Osteoblast (primary cell): ENCODE measurements around the gene KCTD11. TPM values are rescaled to one million over a fixed set of nuclear protein-coding genes. Genes with fewer than 3 reads are reported as not detected.
"Not testable (repeated sequence)": the region's sequence is repeated elsewhere in the genome, so short reads cannot be mapped to it uniquely, and the experiment has no call there.

Source experiments
- DNase-seq: peaks from one replicate; pipeline ENCODE4 v3.0.0; 2011; ENCODE audit warnings: low spot score, mixed read lengths; ENCODE audit not compliant: insufficient read length; ENCODE audit errors: missing footprints
- H2AFZ ChIP-seq: 2 replicates; pipeline ENCODE4 v1.6.0; 2011; ENCODE audit warnings: mild to moderate bottlenecking, low read length
- H3K27ac ChIP-seq: 2 replicates; pipeline ENCODE4 v1.5.1; 2011; ENCODE audit warnings: mild to moderate bottlenecking, low read depth, low read length, moderate library complexity
- H3K27me3 ChIP-seq: 2 replicates; pipeline ENCODE4 v1.6.0; 2012; ENCODE audit warnings: mild to moderate bottlenecking, control low read depth, inconsistent platforms, low read length, moderate library complexity; ENCODE audit not compliant: insufficient read depth
- H3K36me3 ChIP-seq: 2 replicates; pipeline ENCODE4 v1.5.1; 2011; ENCODE audit warnings: mild to moderate bottlenecking, low read length, control low read depth, moderate library complexity; ENCODE audit not compliant: insufficient read depth
- H3K4me1 ChIP-seq: 2 replicates; pipeline ENCODE4 v1.5.1; 2011; ENCODE audit warnings: mild to moderate bottlenecking, low read length, control low read depth, moderate library complexity; ENCODE audit not compliant: insufficient read depth
- H3K4me2 ChIP-seq: 2 replicates; pipeline ENCODE4 v1.6.0; 2011; ENCODE audit warnings: mild to moderate bottlenecking, low read length; ENCODE audit not compliant: insufficient read depth
- H3K4me3 ChIP-seq: fragments of 200-600 bp; sonication (generic); 3 replicates; pipeline ENCODE4 v1.5.1; 2012; ENCODE audit warnings: mild to moderate bottlenecking, low read length, inconsistent platforms; ENCODE audit not compliant: insufficient read depth
- H3K79me2 ChIP-seq: 2 replicates; pipeline ENCODE4 v1.6.0; 2012; ENCODE audit warnings: mild to moderate bottlenecking, low read length, control low read depth, inconsistent platforms; ENCODE audit not compliant: insufficient read depth
- H3K9me3 ChIP-seq: 2 replicates; pipeline ENCODE4 v1.5.1; 2011; ENCODE audit warnings: low read depth, low read length, control low read depth
- H4K20me1 ChIP-seq: 2 replicates; pipeline ENCODE4 v1.6.0; 2012; ENCODE audit warnings: mild to moderate bottlenecking, low read length, control low read depth; ENCODE audit not compliant: insufficient read depth
- CTCF ChIP-seq: IDR thresholded peaks from 2 replicates; pipeline ENCODE4 v1.5.1; 2011; ENCODE audit warnings: mild to moderate bottlenecking, low read depth, low read length, moderate library complexity; ENCODE audit errors: extremely low read depth
- total RNA-seq: library from RNA; depleted of rRNA; stranded (reverse); fragments of >200 nt; gene quantifications from 2 replicates; pipeline ENCODE4 v1.2.3, GENCODE V29; 2012

KCTD11 gene
- total RNA-seq, 1 donor: 11.9 TPM

- TF ChIP-seq CTCF: no peak
- Histone ChIP-seq H3K36me3 (no peaks in the 10 kb centered on the region), H3K4me2 (no peak overlapping the region), H4K20me1 (no peaks in the 10 kb centered on the region), H3K4me3 (no peak overlapping the region), H3K27me3 (peaks cover 26% of the 10 kb centered on the region), H3K9me3 (no peaks in the 10 kb centered on the region), H2AFZ (no peak overlapping the region), H3K27ac (no peak overlapping the region), H3K4me1 (peaks cover 3% of the 10 kb centered on the region), H3K79me2 (no peaks in the 10 kb centered on the region)
- DNase-seq: no peak
These were observed 16.9 kb upstream of the KCTD11 start for GRCh38 chr17:7334938-7335538.

- H3K4me2 ChIP-seq, H3K27ac ChIP-seq, H2AFZ ChIP-seq, H3K36me3 ChIP-seq, H3K4me3 ChIP-seq, H4K20me1 ChIP-seq, H3K9me3 ChIP-seq, DNase-seq, H3K79me2 ChIP-seq, H3K4me1 ChIP-seq: not testable (repeated sequence)
- H3K27me3 ChIP-seq: peaks cover 26% of the 10 kb centered on the region
These were observed 16.2 kb upstream of the KCTD11 start for GRCh38 chr17:7335765-7336164.

- Histone ChIP-seq H3K27me3 (peaks cover 34% of the 10 kb centered on the region), H3K9me3 (no peaks in the 10 kb centered on the region), H3K27ac (no peak within 1 kb of the TSS), H4K20me1 (no peaks in the 10 kb centered on the region), H3K4me2 (no peak within 1 kb of the TSS), H3K79me2 (no peaks in the 10 kb centered on the region), H3K4me1 (no peaks in the 10 kb centered on the region), H2AFZ (no peak within 1 kb of the TSS), H3K4me3 (no peak within 1 kb of the TSS), H3K36me3 (no peaks in the 10 kb centered on the region)
- peak; percentile 27 for DNase-seq
- no peak for TF ChIP-seq CTCF
These were observed 15.5 kb upstream of the KCTD11 start, which contains the start of gene ACAP1 for GRCh38 chr17:7336240-7337175. Gene ACAP1 (plus strand): TSS chr17:7336529. CDS start chr17:7336735, 206 bp downstream.

GRCh38 chr17:7337600-7337999 lies 14.4 kb upstream of the KCTD11 start:
- not testable (repeated sequence) for H3K36me3 ChIP-seq, H3K4me3 ChIP-seq, H4K20me1 ChIP-seq, H2AFZ ChIP-seq, H3K4me1 ChIP-seq, H3K9me3 ChIP-seq, H3K79me2 ChIP-seq, H3K27ac ChIP-seq, DNase-seq, H3K4me2 ChIP-seq
- peaks cover 43% of the 10 kb centered on the region for H3K27me3 ChIP-seq

GRCh38 chr17:7340179-7340578 lies 11.8 kb upstream of the KCTD11 start:
- Histone ChIP-seq H3K27me3 (peaks cover 50% of the 10 kb centered on the region), H3K4me3 (no peak overlapping the region), H3K9me3 (no peaks in the 10 kb centered on the region), H2AFZ (no peak overlapping the region), H3K4me2 (no peak overlapping the region), H3K36me3 (no peaks in the 10 kb centered on the region), H3K27ac (no peak overlapping the region), H3K4me1 (no peaks in the 10 kb centered on the region), H3K79me2 (no peaks in the 10 kb centered on the region), H4K20me1 (no peaks in the 10 kb centered on the region)
- DNase-seq: peak; percentile 74
- no peak for TF ChIP-seq CTCF
